PC-3 (cell line): Measurements from ENCODE around the gene MYH15. TPM values are rescaled to one million over a fixed set of nuclear protein-coding genes. Genes with fewer than 3 reads are reported as not detected.

Experiments
- ATAC-seq: fragments of 200-7000 bp; cut with Tn5 transposase; 2 replicates; pipeline ENCODE4 v1.9.1; 2020; ENCODE audit warnings: mild to moderate bottlenecking, moderate library complexity
- BruUV-seq: library from RNA; stranded (reverse); fragments of 400-500 nt; replicated peaks from 2 replicates; lab custom pipeline; 2021; lab: Mats Ljungman, UMichigan
- CTCF ChIA-PET: fragments of 300-600 bp; sonication (Branson Sonifier 250); formaldehyde crosslinking; loops from one replicate; lab custom pipeline; 2022; ENCODE audit warnings: antibody characterized with exemption; lab: Charles Lee
- POLR2A ChIA-PET: fragments of 300-600 bp; sonication (Branson Sonifier 250); formaldehyde crosslinking; loops from one replicate; lab custom pipeline; 2022; ENCODE audit warnings: antibody characterized with exemption; ENCODE audit not compliant: unreplicated experiment; lab: Charles Lee
- DNase-seq: peaks from one replicate; pipeline ENCODE4 v3.0.0-alpha.2; 2015
- H2AFZ ChIP-seq: fragments of 300-600 bp; sonication (generic); 2 replicates; pipeline ENCODE4 v1.6.0; 2016; ENCODE audit warnings: antibody characterized with exemption, low read length
- H3F3A ChIP-seq: fragments of 300-600 bp; sonication (generic); one replicate; pipeline ENCODE4 v1.6.0; 2017; ENCODE audit warnings: antibody characterized with exemption, low read length, control low read depth, mild to moderate bottlenecking; ENCODE audit not compliant: unreplicated experiment
- H3K27ac ChIP-seq: fragments of 300-600 bp; sonication (generic); 2 replicates; pipeline ENCODE4 v1.5.1; 2016; ENCODE audit warnings: mild to moderate bottlenecking, low read length
- H3K27me3 ChIP-seq: fragments of 300-600 bp; sonication (generic); 2 replicates; pipeline ENCODE4 v1.6.1; 2016; ENCODE audit warnings: low read length, mixed read lengths
- H3K36me3 ChIP-seq: fragments of 300-600 bp; sonication (generic); 2 replicates; pipeline ENCODE4 v1.6.1; 2016; ENCODE audit warnings: low read depth, mixed run types, low read length, mixed read lengths
- H3K4me1 ChIP-seq: fragments of 300-600 bp; sonication (generic); 2 replicates; pipeline ENCODE4 v1.5.1; 2016; ENCODE audit warnings: low read length; ENCODE audit not compliant: insufficient read depth
- H3K4me2 ChIP-seq: fragments of 300-600 bp; sonication (generic); 2 replicates; pipeline ENCODE4 v1.6.0; 2016; ENCODE audit warnings: low read length
- H3K4me3 ChIP-seq: fragments of 300-600 bp; sonication (generic); 2 replicates; pipeline ENCODE4 v1.5.1; 2016; ENCODE audit warnings: mild to moderate bottlenecking, low read length, mixed read lengths
- H3K79me2 ChIP-seq: fragments of 300-600 bp; sonication (generic); 2 replicates; pipeline ENCODE4 v1.6.1; 2017; ENCODE audit warnings: low read length, mixed read lengths
- H3K9ac ChIP-seq: fragments of 300-600 bp; sonication (generic); 2 replicates; pipeline ENCODE4 v1.6.0; 2016; ENCODE audit warnings: mild to moderate bottlenecking, low read length
- H3K9me2 ChIP-seq: fragments of 300-600 bp; sonication (generic); replicated peaks from 2 replicates; pipeline ENCODE4 v1.6.1; 2016; ENCODE audit warnings: mixed run types, low read length, mixed read lengths
- H3K9me3 ChIP-seq: fragments of 300-600 bp; sonication (generic); 2 replicates; pipeline ENCODE4 v1.6.1; 2016; ENCODE audit warnings: low read length, mixed read lengths
- H4K20me1 ChIP-seq: fragments of 300-600 bp; sonication (generic); 2 replicates; pipeline ENCODE4 v1.6.1; 2016; ENCODE audit warnings: low read length, mixed read lengths
- EZH2 ChIP-seq: fragments of 300-600 bp; sonication (generic); IDR thresholded peaks from one replicate; pipeline ENCODE4 v1.6.1; 2017; ENCODE audit warnings: antibody characterized with exemption, mild to moderate bottlenecking, low read length; ENCODE audit not compliant: unreplicated experiment
- EZH2phosphoT487 ChIP-seq: fragments of 300-600 bp; sonication (generic); IDR thresholded peaks from 2 replicates; pipeline ENCODE4 v1.6.1; 2018; ENCODE audit warnings: mild to moderate bottlenecking, antibody characterized with exemption, low read length, borderline replicate concordance
- intact Hi-C: fragments of 100-400 bp; cut with micrococcal nuclease; formaldehyde crosslinking; loops from 2 replicates; pipeline ENCODE4 v1.9.0; 2023
- total RNA-seq: library from RNA; depleted of rRNA; stranded (reverse); fragments of >200 nt; gene quantifications from 2 replicates; pipeline ENCODE4 v1.2.3, GENCODE V29; 2014
- TF ChIP-seq, protein P1 (sequence below): fragments of 300-600 bp; sonication (generic); conservative IDR thresholded peaks from 2 replicates; pipeline ENCODE4 v1.5.1; 2017; ENCODE audit warnings: antibody characterized with exemption, low read depth, mild to moderate bottlenecking, low read length

MYH15 gene
- total RNA-seq, 1 experiment from 2014 or later, result 2.4 TPM

DNA sequence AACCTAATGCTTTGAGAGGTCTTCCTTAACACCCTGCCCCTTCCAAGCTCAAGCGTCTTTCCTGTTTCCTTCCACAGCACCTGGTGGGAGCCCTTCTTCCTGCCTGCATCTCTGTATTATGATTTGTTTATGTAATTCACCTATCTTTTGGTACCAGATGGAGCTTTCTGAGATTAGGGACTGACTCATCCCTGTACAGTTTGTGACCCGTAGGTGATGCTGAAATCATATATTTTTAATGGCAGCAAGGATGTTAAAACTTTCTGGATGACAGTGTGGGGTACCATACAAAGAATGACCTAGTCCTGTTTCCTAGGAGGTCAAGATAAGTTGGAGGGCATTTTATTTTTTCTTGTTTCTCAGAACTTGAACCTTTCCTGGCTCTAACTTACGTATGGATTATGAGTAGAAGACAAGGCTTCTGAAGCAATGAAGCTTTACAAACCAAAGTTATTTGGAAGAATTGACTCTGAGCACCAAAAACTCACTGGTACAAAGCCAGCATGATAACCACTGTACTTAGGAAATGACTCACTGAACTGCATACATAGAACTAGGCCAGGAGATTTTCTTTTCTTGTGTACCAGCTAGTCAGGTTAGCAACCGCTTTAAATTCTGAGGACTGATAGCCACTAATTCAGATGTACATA, 167.4 kb downstream of the MYH15 start:
- ChIA-PET POLR2A (no interaction called here), CTCF (interaction anchor here (1.1 kb wide), 1 partner anchor 38 kb away, joined by 4 read pairs; no protein-coding TSS in a partner anchor)
- Histone ChIP-seq H3K27me3 (no peaks in the 10 kb centered on the region), H3K9me2 (no peaks in the 10 kb centered on the region), H4K20me1 (no peaks in the 10 kb centered on the region), H3F3A (no peaks in the 10 kb centered on the region), H3K4me2 (peak overlapping the region; percentile 29; the same call in 1 of the 2 replicates), H2AFZ (no peak overlapping the region), H3K79me2 (no peaks in the 10 kb centered on the region), H3K4me3 (no peak overlapping the region), H3K4me1 (peaks cover 27% of the 10 kb centered on the region), H3K27ac (no peak overlapping the region), H3K9me3 (no peaks in the 10 kb centered on the region), H3K36me3 (no peaks in the 10 kb centered on the region), H3K9ac (no peak overlapping the region)
- intact Hi-C loops, result loop anchor here (1.0 kb wide), 1 partner anchor 129 kb away; no protein-coding TSS in a partner anchor
- no TSS peak for BruUV-seq
- ATAC-seq (peak; percentile 93), DNase-seq (peak; percentile 80)
- no peak for TF ChIP-seq EZH2phosphoT487
- TF ChIP-seq, protein P1, sequence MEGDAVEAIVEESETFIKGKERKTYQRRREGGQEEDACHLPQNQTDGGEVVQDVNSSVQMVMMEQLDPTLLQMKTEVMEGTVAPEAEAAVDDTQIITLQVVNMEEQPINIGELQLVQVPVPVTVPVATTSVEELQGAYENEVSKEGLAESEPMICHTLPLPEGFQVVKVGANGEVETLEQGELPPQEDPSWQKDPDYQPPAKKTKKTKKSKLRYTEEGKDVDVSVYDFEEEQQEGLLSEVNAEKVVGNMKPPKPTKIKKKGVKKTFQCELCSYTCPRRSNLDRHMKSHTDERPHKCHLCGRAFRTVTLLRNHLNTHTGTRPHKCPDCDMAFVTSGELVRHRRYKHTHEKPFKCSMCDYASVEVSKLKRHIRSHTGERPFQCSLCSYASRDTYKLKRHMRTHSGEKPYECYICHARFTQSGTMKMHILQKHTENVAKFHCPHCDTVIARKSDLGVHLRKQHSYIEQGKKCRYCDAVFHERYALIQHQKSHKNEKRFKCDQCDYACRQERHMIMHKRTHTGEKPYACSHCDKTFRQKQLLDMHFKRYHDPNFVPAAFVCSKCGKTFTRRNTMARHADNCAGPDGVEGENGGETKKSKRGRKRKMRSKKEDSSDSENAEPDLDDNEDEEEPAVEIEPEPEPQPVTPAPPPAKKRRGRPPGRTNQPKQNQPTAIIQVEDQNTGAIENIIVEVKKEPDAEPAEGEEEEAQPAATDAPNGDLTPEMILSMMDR, result no peak
- TF ChIP-seq EZH2, result no peak

DNA sequence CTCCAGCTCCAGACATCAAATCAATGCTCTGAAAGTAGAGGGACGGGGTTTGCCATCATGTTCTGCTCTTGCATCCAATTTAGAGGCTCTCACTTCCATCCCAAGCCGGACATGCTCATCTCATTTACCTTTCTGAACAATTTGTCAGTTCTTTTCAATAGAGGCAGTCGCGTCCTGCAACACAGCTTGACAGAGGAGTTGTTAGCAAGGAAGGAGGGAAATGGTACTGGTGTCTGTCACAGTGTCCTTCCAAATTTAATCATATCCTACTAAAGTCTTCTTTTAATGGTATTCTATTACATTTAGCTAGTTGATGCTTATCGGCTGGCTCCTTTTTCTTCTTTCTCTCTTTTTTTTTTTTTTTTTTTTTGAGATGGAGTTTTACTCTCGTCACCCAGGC, 168.5 kb downstream of the MYH15 start:
- ATAC-seq (no peak), DNase-seq (no peak)
- ChIA-PET POLR2A (no interaction called here), CTCF (no interaction called here)
- H3K27me3 ChIP-seq, result no peaks in the 10 kb centered on the region
- H3K9me3 ChIP-seq, result no peaks in the 10 kb centered on the region
- H3K4me3 ChIP-seq, result no peak overlapping the region
- H3K79me2 ChIP-seq, result no peaks in the 10 kb centered on the region
- TF ChIP-seq, protein P1, result no peak
- TF ChIP-seq EZH2phosphoT487 (no peak), EZH2 (no peak)
- H3K27ac ChIP-seq, result no peak overlapping the region
- no peak overlapping the region for H2AFZ ChIP-seq
- intact Hi-C loops, result no loop called here
- H3K36me3 ChIP-seq, result no peaks in the 10 kb centered on the region
- no peaks in the 10 kb centered on the region for H4K20me1 ChIP-seq
- H3K4me1 ChIP-seq, result peaks cover 27% of the 10 kb centered on the region
- no peak overlapping the region for H3K4me2 ChIP-seq
- H3F3A ChIP-seq, result no peaks in the 10 kb centered on the region
- no TSS peak for BruUV-seq
- H3K9me2 ChIP-seq, result no peaks in the 10 kb centered on the region
- H3K9ac ChIP-seq, result no peak overlapping the region

DNA sequence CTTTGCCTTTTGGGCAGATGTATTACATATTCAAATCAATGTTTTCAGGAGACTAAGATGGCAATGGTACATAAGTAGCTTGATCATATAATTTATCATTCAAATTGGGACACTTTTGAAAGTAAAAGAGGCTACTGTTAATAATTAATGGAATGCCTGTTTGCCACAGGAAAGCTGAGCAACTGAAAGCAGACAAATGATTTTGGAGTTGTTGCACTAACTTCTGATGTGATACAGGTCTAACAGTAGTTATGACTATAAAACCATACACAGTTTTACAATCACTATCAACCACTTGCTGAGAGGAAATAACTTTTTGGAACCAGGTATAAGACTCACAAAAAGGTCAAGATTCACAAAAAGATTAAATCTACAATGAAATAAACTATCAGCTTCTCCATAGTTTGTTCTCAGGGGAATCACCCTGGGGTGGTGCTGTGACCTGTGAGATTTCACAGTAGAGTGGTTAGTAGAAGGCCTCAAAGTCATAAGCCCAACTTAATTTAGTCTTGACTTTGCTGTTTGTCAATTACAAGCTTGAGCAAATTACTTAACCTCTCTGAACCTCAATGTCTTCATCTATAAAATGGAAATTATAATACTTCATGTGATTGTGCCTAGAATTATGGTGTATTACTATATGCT, 171.4 kb downstream of the MYH15 start:
- TF ChIP-seq, protein P1, result no peak
- TF ChIP-seq EZH2 (no peak), EZH2phosphoT487 (no peak)
- H3K4me1 ChIP-seq, result peaks cover 14% of the 10 kb centered on the region
- no peak overlapping the region for H3K4me3 ChIP-seq
- H4K20me1 ChIP-seq, result no peaks in the 10 kb centered on the region
- H3K9ac ChIP-seq, result no peak overlapping the region
- no peak for DNase-seq
- ChIA-PET POLR2A (no interaction called here), CTCF (no interaction called here)
- H3K9me2 ChIP-seq, result no peaks in the 10 kb centered on the region
- H3K27ac ChIP-seq, result no peak overlapping the region
- H3K4me2 ChIP-seq, result no peak overlapping the region
- no peaks in the 10 kb centered on the region for H3K27me3 ChIP-seq
- H3K36me3 ChIP-seq, result no peaks in the 10 kb centered on the region
- intact Hi-C loops, result no loop called here
- no peak overlapping the region for H2AFZ ChIP-seq
- H3K9me3 ChIP-seq, result no peaks in the 10 kb centered on the region
- no peak for ATAC-seq
- BruUV-seq, result no TSS peak
- no peaks in the 10 kb centered on the region for H3K79me2 ChIP-seq
- H3F3A ChIP-seq, result no peaks in the 10 kb centered on the region
